Upper lobe of left lung (tissue), 6 donors: ENCODE results near the gene LMTK2. TPM values are rescaled to one million over a fixed set of nuclear protein-coding genes. Genes with fewer than 3 reads are reported as not detected.

Experiments used
- ATAC-seq, 2 donors: fragments of 200-7000 bp; cut with Tn5 transposase; one replicate each; pipeline ENCODE4 v1.9.1; 2022; ENCODE audit warnings: mild to moderate bottlenecking in 2 of 2, moderate library complexity in 2 of 2; ENCODE audit not compliant: low FRiP score in 2 of 2
- DNase-seq, 2 donors: peaks; one replicate each; pipeline ENCODE4 v3.0.0-alpha.2; 2019 to 2020
- H3K27ac ChIP-seq, 4 donors: fragments of 200-600 bp; sonication (generic); one replicate each; pipeline ENCODE4 v1.5.1; 2016 to 2019
- H3K27me3 ChIP-seq, 4 donors: fragments of 200-600 bp; sonication (generic); one replicate each; pipeline ENCODE4 v1.5.1; 2017 to 2019
- H3K36me3 ChIP-seq, 4 donors: fragments of 200-600 bp; sonication (generic); one replicate each; pipeline ENCODE4 v1.5.1; 2016 to 2019
- H3K4me1 ChIP-seq, 4 donors: fragments of 200-600 bp; sonication (generic); one replicate each; pipeline ENCODE4 v1.5.1; 2018 to 2019
- H3K4me3 ChIP-seq, 4 donors: fragments of 200-600 bp; sonication (generic); one replicate each; pipeline ENCODE4 v1.5.1; 2017 to 2019; ENCODE audit warnings: mild to moderate bottlenecking in 2 of 4, moderate library complexity in 1 of 4
- H3K9me3 ChIP-seq, 4 donors: fragments of 200-600 bp; sonication (generic); one replicate each; pipeline ENCODE4 v1.5.1; 2018 to 2019
- EP300 ChIP-seq, 4 donors: sonication (generic); formaldehyde crosslinking; IDR thresholded peaks; one replicate each; pipeline ENCODE4 v1.5.1; 2017; ENCODE audit warnings: antibody characterized with exemption in 4 of 4, control low read depth in 2 of 4
- POLR2A ChIP-seq, 4 donors: fragments of 450-650 bp; IDR thresholded peaks; one replicate each; pipeline ENCODE4 v1.5.1; 2016 to 2017; ENCODE audit warnings: antibody characterized with exemption in 4 of 4, mild to moderate bottlenecking in 2 of 4
- POLR2AphosphoS5 ChIP-seq, 2 donors: sonication (generic); formaldehyde crosslinking; IDR thresholded peaks; one replicate each; pipeline ENCODE4 v1.5.1; 2017; ENCODE audit warnings: antibody characterized with exemption in 2 of 2
- WGBS, 2 donors: methylation state at CpG; one replicate each; pipeline ENCODE4 v1.1.5; 2017 to 2018; 5-methylcytosine and 5-hydroxymethylcytosine counted together
- total RNA-seq, 6 donors: library from RNA; depleted of rRNA in 4 of 6; stranded (reverse); fragments of >200 nt in 4 of 6; gene quantifications; one replicate each; pipeline versions ENCODE4 v1.1.0 to v1.2.1, GENCODE V29; 2016 to 2021
- TF ChIP-seq, protein P1 (sequence below), 6 experiments: fragments of 450-650 bp in 4 of 6; fragments of 200-600 bp in 2 of 6; sonication (generic) in 2 of 6; IDR thresholded peaks; one replicate each; pipeline ENCODE4 v1.5.1; 2016 to 2019; ENCODE audit warnings: antibody characterized with exemption in 6 of 6
- donor health status: DM: no; HTN: no; CAD: no; lungs with moderate emphysema.
- donor health status: DM: no; HTN: yes; CAD: no; lungs with severe emphysema.

Gene LMTK2
- total RNA-seq, 6 donors from 2014 or later = 27.6 to 65.8 (median 37.5) TPM

DNA sequence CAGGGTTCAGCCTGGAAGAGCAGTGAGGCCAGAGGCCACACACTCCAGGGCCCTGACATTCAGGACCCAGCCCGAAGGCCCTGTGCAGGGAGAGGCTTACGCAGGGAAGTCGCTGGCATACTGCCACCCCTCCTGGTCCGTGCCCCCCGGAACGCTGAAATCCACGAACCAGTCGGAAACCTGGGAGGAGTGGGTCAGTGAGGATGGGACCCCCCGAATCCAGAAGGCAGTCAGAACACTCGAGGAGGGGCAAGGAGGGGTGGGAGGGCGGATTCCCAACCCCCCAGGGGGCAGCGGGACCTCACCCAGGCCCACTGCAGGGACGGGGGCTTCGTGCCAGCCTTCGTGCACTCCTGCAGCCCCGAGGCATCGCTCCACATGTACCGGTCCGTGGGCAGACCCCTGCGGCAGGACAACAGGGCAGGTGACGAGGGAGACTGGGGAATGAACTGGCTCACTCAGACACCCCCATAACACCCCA is 118.1 kb downstream of the LMTK2 start:
- no peak overlapping the region for H3K4me3 ChIP-seq
- H3K4me1 ChIP-seq = no peaks in the 10 kb centered on the region
- ATAC-seq (no peak), DNase-seq (no peak)
- no peaks in the 10 kb centered on the region for H3K27me3 ChIP-seq
- no peaks in the 10 kb centered on the region for H3K9me3 ChIP-seq
- peaks cover 3 to 93% (median 60%) of the 10 kb centered on the region in 4 donors for H3K36me3 ChIP-seq
- H3K27ac ChIP-seq = no peak overlapping the region
- WGBS, 2 donors = 92 to 96% methylated on average over 13 to 21 of the region's 21 CpGs
- TF ChIP-seq POLR2AphosphoS5 (IDR thresholded peaks at IDR 0.05) = no peak
- TF ChIP-seq, protein P1, sequence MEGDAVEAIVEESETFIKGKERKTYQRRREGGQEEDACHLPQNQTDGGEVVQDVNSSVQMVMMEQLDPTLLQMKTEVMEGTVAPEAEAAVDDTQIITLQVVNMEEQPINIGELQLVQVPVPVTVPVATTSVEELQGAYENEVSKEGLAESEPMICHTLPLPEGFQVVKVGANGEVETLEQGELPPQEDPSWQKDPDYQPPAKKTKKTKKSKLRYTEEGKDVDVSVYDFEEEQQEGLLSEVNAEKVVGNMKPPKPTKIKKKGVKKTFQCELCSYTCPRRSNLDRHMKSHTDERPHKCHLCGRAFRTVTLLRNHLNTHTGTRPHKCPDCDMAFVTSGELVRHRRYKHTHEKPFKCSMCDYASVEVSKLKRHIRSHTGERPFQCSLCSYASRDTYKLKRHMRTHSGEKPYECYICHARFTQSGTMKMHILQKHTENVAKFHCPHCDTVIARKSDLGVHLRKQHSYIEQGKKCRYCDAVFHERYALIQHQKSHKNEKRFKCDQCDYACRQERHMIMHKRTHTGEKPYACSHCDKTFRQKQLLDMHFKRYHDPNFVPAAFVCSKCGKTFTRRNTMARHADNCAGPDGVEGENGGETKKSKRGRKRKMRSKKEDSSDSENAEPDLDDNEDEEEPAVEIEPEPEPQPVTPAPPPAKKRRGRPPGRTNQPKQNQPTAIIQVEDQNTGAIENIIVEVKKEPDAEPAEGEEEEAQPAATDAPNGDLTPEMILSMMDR (IDR thresholded peaks at IDR 0.05) = no peak
- TF ChIP-seq POLR2A (IDR thresholded peaks at IDR 0.05) = no peak
- no peak for TF ChIP-seq EP300 (IDR thresholded peaks at IDR 0.05)

DNA sequence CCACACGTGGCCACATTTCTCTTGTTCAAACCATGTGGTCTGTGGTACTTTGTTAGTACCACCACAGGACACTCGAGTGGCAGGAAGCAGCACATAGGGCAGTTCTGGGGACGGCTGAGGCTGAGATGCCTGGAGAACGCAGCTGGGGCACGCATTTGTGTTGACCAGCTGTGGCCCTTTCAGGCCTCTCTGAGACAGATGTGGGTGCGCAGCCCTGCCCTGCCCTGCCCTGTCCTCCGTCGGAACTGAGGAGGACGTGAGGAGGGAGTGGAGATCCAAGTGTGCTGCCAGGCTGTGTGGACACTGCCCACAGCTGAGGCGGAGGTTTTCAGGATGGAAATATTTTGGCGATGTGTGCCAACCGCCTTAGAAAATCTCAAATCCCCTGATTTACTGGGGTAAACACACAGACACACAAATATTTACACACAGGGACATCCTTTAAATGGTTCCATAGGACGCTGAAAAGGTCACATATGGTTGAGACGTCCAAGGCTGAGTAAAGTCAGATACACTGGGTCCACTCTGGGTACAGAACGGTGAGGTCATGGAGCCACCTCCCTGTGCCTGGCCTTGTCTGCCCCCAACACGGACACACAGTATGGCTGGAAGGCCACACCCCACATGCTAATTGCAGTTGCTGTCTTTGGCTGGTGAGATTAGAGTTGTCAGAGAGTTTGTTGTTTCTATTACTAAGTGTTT is 119.4 kb downstream of the LMTK2 start:
- Histone ChIP-seq H3K4me3 (no peak overlapping the region), H3K4me1 (no peaks in the 10 kb centered on the region), H3K27ac (no peak overlapping the region), H3K27me3 (no peaks in the 10 kb centered on the region), H3K36me3 (peaks cover 3 to 94% (median 65%) of the 10 kb centered on the region in 4 donors), H3K9me3 (no peaks in the 10 kb centered on the region)
- DNase-seq (no peak), ATAC-seq (no peak)
- WGBS, 2 donors = 81 to 85% methylated on average over 13 to 16 of the region's 16 CpGs
- TF ChIP-seq EP300 (IDR thresholded peaks at IDR 0.05) = no peak
- TF ChIP-seq, protein P1 (IDR thresholded peaks at IDR 0.05) = no peak
- TF ChIP-seq POLR2AphosphoS5 (IDR thresholded peaks at IDR 0.05) = no peak
- no peak for TF ChIP-seq POLR2A (IDR thresholded peaks at IDR 0.05)

GRCh38 chr7:98227939-98228338 is 121.3 kb downstream of the LMTK2 start:
- Histone ChIP-seq H3K36me3 (peaks cover 3 to 93% (median 62%) of the 10 kb centered on the region in 4 donors), H3K4me1 (no peaks in the 10 kb centered on the region)
- no peak for ATAC-seq

GRCh38 chr7:98228801-98229200 is 122.1 kb downstream of the LMTK2 start:
- H3K27ac ChIP-seq = no peak overlapping the region
- H3K4me1 ChIP-seq = no peaks in the 10 kb centered on the region
- no peaks in the 10 kb centered on the region for H3K27me3 ChIP-seq
- peaks cover 3 to 94% (median 66%) of the 10 kb centered on the region in 4 donors for H3K36me3 ChIP-seq
- no peak overlapping the region for H3K4me3 ChIP-seq
- ATAC-seq = no peak
- TF ChIP-seq POLR2A (IDR thresholded peaks at IDR 0.05) (no peak), EP300 (IDR thresholded peaks at IDR 0.05) (no peak), POLR2AphosphoS5 (IDR thresholded peaks at IDR 0.05) (no peak)
- WGBS, 2 donors = 91 to 94% methylated on average over 14 to 16 of the region's 16 CpGs
- no peaks in the 10 kb centered on the region for H3K9me3 ChIP-seq
- DNase-seq = peak in 1 of 2 donors; percentile 46

More at GRCh38 chr7:98227939-98228338, 121.3 kb downstream of the LMTK2 start:
- DNase-seq = no peak
- H3K4me3 ChIP-seq = no peak overlapping the region
- no peaks in the 10 kb centered on the region for H3K27me3 ChIP-seq
- WGBS, 2 donors = 95 to 96% methylated on average over 17 to 18 of the region's 18 CpGs
- no peaks in the 10 kb centered on the region for H3K9me3 ChIP-seq
- no peak overlapping the region for H3K27ac ChIP-seq
- TF ChIP-seq POLR2AphosphoS5 (IDR thresholded peaks at IDR 0.05) = no peak

GRCh38 chr7:98229441-98229840 is 122.8 kb downstream of the LMTK2 start:
- H3K36me3 ChIP-seq = peaks cover 3 to 94% (median 66%) of the 10 kb centered on the region in 4 donors

More at GRCh38 chr7:98229441-98229840, 122.8 kb downstream of the LMTK2 start:
- peak in 1 of 2 donors; percentile 64 for DNase-seq
- ATAC-seq = no peak
- Histone ChIP-seq H3K4me3 (no peak overlapping the region), H3K27me3 (no peaks in the 10 kb centered on the region), H3K27ac (no peak overlapping the region), H3K9me3 (no peaks in the 10 kb centered on the region), H3K4me1 (no peaks in the 10 kb centered on the region)
- WGBS, 2 donors = 87 to 89% methylated on average over 9 to 11 of the region's 11 CpGs
- TF ChIP-seq EP300 (IDR thresholded peaks at IDR 0.05) (no peak), POLR2A (IDR thresholded peaks at IDR 0.05) (no peak), POLR2AphosphoS5 (IDR thresholded peaks at IDR 0.05) (no peak)
- TF ChIP-seq, protein P1 (IDR thresholded peaks at IDR 0.05) = no peak
